ENCODE measurements around the gene APLN.

The APLN gene, protein sequence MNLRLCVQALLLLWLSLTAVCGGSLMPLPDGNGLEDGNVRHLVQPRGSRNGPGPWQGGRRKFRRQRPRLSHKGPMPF

DNA sequence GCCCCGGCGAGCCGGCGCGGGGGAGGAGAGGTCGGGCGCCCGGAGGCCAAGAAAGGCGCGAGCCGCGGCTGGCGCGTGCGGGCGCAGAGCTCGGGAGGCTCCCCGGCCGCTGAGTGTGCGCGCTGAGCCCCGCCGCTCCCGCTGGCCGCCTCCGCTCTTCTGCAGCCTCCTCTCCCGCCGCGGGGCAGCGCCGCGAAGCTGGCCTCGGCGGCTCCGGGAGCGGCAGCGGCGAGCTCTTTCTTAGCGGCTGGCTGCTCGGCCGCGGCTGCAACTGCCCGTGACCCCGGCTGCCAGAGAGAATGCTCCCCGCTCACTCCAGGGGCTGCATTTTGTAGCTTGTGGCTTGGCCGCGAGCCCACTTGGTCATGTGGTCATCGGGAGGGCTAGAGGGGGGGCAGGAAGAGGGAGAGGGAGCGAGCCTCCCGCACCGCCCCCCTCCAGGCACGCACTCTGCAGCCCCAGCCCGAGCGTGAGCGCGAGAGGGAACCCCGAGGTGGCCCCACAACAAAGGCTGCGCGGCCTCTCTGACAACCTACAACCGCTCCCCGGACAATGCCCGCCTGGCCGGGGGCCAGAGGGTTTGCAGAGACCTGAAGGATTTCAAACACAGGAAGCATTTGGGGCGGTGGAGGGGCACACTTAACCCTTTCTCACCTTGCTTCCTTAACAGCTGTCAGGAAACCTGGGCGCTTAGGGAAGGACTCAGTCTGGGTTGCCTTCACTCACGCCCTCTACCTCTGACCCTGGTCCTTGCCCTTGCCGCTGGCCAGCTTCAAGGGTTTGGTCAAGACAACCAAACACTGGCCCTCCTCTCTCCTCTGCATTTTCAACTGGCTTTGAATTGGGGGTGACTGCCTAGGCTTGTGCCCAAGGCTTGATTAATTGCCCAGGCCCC lies at the start of gene APLN:
TSS of gene APLN (minus strand) at position 305 of the 895 bp plus-strand sequence. CDS start 326 bp downstream, outside the sequence.
- DNase-seq (ENCODE audit: low read depth in 2 of 2), result no peak

DNA sequence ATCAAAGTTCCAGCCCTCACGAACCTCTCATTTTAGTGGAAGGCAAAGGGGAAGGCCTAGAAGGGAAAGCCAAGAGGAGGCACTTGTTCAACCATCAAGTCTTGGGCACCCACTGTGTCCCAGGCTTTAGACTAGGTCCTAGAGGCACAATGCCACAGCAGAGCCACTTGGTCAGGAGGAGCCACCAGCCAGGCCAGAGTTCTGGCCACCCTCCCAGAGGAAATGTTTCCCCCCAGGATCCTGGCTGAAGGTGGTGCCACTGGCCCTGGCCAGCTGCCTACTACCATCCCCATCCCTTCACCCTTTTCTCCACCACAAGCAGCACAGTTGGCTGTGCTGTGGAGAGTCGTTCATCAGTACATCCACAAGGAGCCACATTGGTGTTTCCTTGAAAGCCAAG lies 49.7 kb upstream of the APLN start:
- no peak for DNase-seq (ENCODE audit: low read depth in 2 of 2)

DNA sequence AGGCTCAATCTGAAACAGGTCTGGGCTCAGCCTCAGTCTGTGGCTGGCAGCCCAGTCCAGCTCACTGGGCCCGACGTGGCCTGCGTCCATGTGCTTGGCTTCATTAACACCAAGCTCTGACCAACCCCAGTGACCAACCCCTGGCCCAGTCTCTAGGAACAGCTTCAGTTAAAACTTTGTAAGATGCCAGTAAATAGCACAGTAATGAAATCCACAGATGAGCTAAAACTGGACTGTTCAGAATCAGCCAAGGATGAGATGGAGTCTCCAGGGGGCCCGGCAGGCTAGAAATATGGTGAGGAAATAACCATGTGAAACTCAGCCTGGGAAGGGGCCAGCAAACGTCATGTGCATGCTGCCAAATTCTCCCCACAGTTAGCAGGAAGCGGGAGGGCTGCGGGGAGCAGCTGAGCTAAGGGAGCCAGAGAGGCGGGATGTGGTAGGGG lies 46.9 kb upstream of the APLN start:
- DNase-seq (ENCODE audit: low read depth in 2 of 2), result no peak

DNA sequence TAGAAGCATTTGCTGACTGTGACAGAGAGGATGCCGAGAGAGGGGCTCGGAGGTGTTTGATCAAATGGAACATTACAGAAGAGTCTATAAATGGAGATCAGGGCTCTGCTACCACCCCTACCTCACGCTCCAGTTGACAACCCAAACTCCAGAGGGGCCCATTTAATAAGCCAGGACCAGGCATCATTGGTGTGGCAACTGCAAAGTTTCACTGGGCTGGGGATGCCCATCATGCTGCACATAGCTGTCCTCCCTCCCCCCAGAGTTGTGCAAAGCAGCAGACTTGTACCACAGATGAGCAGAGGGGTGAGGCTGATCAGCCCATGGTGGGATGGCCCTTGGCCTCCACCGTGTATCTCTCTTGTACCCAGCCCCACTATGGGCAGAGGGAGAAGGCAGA lies 45.8 kb upstream of the APLN start:
- DNase-seq (ENCODE audit: low read depth in 2 of 2), result no peak

DNA sequence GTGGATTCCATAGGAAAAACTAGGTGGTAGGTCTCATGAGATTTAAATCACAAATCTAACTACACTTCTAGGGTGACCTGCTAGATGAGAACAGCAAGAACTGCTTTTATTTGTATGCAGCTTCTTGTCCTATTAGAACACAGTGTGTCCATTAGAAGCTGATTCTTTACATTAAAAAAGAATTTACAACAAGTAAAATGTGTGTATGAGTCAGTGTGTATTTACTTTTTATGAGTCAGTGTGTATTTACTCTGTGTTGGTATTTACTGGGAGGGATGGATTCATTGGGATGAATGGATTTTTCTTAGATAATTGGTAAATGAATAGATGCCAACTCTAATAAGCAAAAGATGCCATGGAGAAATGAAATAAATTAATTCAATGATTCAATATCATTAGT lies 43.4 kb upstream of the APLN start:
- DNase-seq (ENCODE audit: low read depth in 2 of 2), result no peak

DNA sequence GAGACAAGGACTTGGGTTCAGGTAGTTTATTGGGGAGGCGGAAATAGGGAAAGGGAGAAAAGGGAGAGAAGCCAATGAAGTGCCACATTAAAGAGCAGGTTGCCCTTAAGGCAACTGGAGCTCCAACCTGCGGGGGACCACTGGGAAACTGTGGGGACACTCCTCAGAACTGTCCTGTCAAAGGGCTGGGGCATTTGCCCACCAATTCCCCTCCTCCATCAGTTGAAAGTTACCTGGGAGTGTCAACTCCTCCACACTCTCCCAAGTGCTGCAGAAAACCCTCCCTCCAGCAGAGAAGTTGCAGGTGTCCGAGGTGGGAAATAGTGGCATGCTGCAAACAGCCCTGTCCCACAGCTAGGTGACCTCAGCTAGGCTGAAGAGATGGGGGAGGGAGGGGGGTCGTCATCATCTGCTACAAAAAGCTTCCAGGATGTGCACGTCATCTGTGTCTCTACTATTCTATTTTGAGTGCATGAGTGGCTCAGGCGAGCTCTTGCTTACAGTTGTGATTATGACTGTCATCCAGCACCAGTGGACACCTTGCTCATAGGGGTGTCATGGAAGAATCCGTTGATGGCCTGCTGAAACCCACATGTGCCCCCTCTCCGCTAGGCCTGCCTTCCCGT lies 42.6 kb upstream of the APLN start:
- no peak for DNase-seq (ENCODE audit: low read depth in 2 of 2)

DNA sequence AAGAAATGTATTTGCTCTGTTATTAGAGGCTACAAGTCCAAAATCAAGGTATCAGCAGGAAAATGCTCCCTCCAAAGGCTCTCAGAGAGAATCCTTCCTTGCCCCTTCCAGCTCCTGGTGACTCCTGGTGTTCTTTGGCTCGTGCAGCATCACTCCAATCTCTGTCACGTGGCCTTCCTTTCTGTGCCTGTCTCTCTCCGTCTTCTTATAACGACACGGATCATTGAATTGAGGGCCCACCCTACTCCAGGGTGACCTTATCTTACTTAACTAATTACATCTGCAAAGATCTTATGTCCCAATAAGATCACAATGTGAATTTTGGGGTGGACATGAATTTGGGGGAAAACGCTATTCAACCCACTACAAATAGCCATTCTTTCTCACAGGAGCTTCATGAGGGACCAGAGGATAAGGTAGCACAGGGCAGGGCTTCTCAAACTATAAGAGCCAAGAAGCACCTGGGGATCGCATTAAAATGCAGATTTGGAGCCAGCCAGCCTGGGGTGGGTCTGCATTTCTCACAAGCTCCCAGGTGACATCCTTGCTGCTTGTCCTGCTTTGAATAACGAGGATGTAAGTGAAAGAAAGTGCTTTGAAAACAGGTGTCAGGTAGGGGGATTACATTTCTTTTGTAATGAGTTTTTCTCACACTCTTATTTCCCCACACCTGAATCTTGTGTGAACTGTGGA lies 41.9 kb upstream of the APLN start:
- DNase-seq (ENCODE audit: low read depth in 2 of 2), result no peak

DNA sequence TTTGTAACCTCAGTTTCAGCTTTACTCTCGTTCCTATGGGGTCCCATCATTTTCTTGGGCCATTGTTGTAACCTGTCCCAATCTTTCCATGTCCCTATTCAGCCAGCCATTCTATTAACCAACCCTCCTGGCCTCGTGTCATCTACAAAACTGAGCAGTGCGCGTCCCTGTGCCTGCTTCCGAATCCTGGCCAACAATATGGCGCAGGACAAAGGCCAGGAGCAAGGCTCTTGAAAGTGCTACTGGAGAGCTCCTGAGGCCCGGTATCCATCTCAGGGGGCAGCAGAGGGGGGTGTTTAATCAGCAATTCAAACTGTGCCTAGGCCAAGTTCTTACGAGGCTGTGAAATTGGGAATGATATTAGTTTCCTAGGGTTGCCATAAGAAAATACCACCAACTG lies 41.2 kb upstream of the APLN start:
- no peak for DNase-seq (ENCODE audit: low read depth in 2 of 2)

DNA sequence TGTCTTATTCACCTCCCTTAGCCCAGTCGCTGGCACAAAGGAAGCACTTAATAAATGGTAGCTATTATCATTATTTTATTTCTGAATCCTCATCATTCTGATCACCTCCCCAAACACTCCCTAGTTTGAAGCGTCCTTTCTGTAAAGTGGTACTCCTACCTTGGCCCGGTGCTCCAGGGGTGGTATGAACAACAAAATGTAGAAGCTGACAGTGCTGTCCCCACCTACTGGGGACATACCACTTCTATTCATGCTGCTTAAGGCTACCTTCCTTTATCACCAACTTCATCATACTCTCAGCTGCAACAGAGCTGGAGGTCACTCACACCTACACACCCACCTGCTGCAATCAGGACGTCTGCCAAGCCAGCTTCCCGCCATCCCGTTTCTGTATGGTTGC lies 40.8 kb upstream of the APLN start:
- no peak for DNase-seq (ENCODE audit: low read depth in 2 of 2)

DNA sequence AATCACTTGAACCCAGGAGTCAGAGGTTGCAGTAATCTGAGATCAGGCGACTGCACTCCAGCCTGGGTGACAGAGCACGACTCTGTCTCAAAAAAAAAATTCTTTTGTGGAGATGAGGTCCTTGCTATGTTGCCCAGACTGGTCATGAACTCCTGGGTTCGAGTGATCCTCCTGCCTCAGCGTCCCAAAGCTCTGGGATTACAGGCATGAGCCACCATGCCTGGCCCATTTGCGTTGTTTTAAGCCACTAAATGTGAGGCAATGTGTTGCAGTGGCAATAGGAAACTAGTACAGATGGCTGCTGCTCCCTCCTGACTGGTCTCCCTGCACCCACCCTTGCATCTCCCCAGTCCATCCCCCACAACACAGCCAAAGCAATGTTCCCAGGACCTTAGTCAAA lies 40.0 kb upstream of the APLN start:
- DNase-seq (ENCODE audit: low read depth in 2 of 2), result no peak

DNA sequence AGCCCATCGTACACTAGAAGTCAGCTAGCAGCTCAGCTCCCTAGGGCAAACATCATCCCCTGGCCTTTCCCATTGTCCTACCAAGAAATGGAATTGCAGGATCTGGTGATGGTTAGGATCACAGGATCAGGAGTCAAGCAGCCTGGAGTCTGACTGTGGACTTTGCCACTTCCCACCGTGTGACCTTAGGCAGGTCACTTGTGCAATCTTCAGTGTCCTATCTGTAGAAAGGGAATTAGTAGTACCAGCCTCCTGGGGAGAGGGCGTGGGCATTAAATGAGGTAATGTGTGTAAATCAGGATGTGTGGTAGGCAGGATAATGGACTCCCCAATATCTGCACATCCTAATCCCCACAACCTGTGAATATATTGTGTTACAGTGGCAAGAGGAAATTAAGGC lies 38.6 kb upstream of the APLN start:
- DNase-seq (ENCODE audit: low read depth in 2 of 2), result no peak

DNA sequence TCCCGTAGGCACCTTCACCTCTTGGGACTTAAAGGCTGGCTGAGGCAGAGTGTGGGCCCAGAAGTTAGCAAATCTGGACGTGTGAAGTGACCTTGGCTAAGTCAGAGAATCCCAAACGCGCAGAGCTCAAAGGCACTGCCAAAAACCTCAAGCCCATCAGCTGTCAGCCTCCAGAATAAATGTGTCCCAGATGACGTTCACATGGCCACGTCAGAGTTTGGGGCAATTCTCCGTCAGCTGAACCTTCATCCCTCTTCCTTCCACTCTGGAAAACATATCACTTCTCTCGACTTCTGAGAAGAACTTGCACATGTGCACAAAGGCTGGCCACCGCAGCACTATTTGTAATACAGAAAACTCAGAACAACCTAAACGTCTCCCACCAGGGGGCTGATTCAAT lies 35.7 kb upstream of the APLN start:
- no peak for DNase-seq (ENCODE audit: low read depth in 2 of 2)

DNA sequence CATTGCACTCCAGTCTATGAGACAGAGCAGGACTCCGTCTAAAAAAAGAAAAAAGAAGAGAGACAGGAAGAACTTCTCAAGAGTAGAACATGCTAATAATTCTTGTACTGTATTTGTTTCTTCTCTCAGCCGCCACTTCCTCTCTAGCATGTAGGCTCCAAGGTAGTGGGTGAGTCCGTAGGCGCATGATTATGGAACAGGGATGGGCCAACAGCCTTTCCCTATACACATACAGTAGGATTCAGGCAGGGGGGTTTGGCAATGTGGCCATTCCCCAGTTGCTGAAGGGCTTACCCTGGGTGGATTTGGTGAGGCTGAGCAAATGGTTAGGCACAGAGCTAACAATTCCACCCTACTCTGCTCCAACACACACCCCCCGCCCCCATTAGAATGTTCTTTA lies 35.0 kb upstream of the APLN start:
- no peak for DNase-seq (ENCODE audit: low read depth in 2 of 2)

DNA sequence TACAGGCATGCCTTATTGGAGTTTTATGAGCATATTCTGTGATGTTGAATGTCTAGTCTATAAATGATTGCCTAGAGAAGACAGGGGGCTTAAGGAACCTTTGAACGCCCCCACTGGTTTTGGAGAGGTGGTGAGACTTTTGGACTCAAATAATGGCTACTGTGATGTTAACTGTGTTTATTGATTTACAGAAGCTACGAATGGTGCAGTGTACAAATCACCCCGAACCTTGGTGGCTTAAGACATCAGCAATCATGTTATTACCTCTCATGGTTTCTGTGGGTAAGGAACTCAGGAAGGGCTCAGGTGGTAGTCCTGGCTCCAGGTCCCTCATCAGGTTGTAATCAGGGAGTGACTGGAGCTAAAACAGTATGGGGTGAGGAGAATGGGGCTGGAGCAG lies 33.3 kb upstream of the APLN start:
- DNase-seq (ENCODE audit: low read depth in 2 of 2), result no peak

DNA sequence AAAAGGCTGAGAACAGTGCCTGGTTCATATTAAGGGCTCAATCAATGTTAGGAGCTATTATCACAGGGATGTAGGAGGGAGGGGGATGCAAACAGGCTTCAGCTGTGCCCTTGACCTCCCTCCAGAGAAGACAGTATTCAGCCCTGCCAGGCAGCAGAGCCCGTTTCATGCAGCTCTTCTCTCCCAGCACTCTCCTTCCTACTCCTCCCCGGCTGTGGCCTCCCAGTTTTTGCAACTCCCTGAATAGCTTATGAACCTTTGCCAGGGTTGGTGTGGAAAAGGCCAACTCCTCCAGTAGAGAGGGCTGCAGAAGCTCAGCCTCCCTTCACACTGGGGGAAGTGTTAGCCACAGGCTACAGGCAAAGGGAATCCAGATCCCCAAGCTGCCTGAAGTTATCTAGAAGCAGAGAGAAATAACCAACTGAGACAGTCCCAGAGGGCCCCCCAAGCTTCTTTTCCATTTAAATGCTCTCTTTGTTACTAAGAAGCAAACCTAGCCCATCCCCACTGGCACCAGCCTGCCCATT lies 31.7 kb upstream of the APLN start:
- DNase-seq (ENCODE audit: low read depth in 2 of 2), result no peak

DNA sequence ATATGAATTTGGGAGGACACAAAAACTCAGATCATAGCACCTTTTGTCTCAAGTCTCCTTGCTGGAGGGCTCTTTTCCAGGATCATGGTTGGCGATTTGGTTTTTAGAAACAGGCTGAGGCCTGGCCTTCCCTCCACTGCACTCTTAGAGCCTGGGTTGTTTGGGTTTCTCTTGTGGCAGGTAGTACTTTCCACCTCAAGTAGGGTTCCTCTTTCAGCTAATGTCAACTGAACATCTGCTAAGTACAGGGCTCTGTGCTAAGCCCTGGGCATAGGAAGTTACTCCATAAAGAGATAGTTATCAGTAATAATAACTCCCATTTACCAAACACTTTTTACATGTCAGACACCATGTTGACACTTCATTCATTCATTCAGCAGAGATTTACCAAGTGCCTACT lies 28.2 kb upstream of the APLN start:
- DNase-seq (ENCODE audit: low read depth in 2 of 2), result no peak

DNA sequence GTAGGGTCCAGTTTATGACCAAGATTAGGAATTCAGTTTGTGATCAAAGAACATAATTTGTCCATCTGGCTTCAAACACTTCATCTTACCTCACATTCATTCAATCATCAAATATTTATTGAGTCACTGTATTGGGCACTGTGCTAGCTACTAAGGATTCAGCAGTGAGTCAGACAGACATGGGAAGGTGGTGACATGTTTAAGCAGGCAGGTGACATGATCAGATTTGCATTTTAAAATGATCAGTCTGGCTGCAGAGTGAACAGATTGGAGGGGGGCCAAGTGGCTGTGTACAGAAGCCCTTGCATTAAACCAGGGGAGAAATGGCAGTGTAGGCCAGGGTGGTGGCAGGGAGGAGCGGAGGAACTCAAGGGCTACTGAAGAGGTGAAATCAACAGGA lies 25.1 kb upstream of the APLN start:
- DNase-seq (ENCODE audit: low read depth in 2 of 2), result no peak

DNA sequence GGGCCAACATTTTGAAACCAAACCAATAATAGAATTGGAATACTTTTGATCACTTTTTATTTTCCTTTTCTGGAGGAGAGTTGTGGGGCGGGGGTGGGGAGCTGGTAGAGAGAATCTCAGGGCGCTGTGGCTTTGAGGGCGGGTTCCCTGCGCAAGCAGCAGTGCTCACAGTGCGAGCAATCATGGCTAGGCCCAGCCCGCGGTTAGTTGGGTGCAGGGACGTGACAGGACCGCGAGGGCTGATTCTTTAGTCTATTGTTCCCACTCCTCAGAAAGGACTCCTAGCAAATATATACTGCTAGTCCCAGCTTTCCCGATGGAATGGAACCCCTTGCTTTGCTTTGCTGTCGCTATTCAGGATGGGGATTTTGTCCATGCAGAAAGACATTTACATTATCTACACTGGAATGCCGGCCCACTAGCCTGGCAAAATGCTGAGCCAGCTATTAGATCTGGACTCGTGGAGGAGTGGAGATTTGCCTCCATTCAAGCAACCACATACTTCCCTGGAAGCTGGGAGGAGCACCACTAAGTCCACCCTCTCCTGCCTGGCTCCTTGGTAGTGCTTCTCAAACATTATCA lies 23.9 kb upstream of the APLN start:
- DNase-seq (ENCODE audit: low read depth in 2 of 2), result no peak

DNA sequence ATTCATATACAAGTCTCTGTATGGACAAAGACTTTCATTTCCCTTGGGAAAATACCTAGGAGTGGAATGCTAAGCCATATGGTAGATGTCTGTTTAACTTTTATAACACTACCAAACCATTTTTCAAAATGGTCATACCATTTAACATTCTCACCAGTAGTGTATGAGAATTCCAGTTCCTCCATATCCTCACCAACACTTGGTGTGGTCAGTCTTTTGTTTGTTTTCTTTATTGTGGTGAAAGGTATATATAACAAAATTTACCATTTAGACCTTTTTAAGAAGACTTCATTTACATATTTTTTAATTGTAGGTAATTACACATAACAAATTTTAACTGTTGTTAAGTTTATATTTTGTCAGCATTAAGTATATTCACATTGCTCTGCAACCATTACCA lies 12.7 kb upstream of the APLN start:
- no peak for DNase-seq (ENCODE audit: low read depth in 2 of 2)

DNA sequence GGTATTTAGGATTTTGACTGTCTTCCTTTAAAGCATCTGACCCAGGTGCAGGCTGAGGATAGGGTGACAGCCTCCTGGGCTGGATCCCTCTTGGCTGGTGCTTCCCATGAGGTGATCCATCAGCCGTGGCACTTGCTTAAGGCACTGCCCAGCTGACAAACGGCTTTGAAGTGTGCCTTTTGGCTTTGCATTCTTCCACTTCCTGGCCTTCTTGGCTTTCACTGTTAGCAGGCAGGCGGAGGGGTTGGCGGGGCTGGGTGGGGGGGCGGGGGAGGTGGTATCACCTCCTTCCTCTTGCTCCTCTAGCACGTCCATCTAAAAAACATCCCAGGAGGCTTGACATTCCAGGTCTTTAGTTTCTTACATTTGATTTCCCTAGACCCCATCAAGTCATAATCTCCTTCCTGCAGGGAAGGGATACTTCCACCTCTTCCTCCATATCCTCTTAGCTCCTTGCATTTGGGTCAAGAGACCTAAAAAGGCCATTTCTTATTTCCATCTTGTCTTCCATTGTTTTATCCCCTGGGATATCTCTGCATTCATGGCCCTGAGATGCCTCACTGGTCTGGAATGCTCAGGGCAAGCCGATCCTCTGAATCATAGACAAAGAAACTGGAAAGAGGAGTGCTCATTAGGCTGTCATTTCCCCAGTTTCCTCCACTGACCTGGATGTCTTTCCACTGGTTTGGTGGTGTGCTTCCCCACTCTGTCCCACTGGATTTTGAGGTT lies 11.3 kb upstream of the APLN start:
- DNase-seq (ENCODE audit: low read depth in 2 of 2), result no peak

DNA sequence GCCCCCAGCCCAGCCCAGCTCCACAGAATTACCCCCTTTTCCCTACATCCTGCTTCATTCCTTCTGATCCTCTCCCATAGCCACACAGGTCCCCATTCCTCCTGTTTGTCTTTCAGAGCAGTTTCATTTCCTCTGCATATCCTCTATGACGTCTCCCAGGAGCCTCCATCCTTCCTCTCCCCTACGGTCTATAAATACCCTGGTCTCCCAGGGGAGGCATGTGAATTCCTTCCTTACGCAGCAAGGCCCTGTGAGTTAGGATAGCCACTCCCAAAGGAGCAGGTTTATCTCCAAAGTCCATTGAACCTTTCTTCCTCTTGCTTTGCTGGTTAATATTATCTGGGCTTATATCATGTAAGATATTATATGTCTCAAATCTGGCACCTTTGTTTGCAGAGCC lies 8.4 kb upstream of the APLN start:
- DNase-seq (ENCODE audit: low read depth in 2 of 2), result no peak

All from stimulated activated CD8-positive, alpha-beta memory T cell treated with anti-CD3 and anti-CD28 coated beads, Interleukin-2, amount 100 ng/mL, for 1 hour (primary cell).